MM.1S (cell line): ENCODE data around the gene KLHL11.

ENCODE experiments used
- EZH2phosphoT487 ChIP-seq: fragments of 300-600 bp; sonication (generic); IDR thresholded peaks from 2 replicates; pipeline ENCODE4 v1.6.1; 2018; ENCODE audit warnings: antibody characterized with exemption, low read length
- TF ChIP-seq, protein P1 (sequence below): fragments of 300-600 bp; sonication (generic); IDR thresholded peaks from 2 replicates; pipeline ENCODE4 v1.5.1; 2016; ENCODE audit warnings: antibody characterized with exemption, low read length, mixed read lengths

DNA sequence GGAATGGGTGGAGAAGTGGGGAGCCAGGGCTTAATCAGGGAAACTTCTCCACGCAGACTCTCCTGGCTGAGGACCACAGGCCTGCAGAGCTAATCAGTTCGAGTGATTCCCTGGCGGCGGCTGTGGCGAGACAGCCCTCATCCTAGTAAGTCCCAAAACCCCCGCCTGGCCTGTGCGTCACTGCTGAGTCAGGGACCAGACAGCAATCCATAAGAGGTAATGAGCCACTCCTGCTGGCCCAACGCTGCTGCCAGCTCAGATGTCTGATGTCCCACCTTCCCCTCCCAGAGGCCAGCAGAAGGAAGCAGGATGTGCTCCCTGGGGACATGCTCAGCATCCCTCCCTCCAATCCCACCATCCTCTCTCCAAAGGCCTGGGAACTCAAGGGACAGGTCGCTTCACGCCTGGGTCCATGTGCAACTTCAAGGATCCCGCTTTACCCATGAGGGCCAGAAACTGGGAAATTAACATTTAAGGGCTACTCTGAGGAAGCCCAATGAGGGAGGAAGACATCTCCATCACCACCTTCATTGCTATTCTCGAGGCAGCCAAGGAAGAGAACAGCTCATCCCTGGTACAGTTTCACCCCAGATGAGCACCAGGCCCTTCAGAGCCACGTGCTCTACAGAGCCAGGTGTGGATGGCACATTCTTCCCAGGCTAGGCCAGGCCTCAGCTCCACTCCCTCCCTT lies 45.6 kb upstream of the KLHL11 start:
- TF ChIP-seq, protein P1, sequence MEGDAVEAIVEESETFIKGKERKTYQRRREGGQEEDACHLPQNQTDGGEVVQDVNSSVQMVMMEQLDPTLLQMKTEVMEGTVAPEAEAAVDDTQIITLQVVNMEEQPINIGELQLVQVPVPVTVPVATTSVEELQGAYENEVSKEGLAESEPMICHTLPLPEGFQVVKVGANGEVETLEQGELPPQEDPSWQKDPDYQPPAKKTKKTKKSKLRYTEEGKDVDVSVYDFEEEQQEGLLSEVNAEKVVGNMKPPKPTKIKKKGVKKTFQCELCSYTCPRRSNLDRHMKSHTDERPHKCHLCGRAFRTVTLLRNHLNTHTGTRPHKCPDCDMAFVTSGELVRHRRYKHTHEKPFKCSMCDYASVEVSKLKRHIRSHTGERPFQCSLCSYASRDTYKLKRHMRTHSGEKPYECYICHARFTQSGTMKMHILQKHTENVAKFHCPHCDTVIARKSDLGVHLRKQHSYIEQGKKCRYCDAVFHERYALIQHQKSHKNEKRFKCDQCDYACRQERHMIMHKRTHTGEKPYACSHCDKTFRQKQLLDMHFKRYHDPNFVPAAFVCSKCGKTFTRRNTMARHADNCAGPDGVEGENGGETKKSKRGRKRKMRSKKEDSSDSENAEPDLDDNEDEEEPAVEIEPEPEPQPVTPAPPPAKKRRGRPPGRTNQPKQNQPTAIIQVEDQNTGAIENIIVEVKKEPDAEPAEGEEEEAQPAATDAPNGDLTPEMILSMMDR, result no peak
- no peak for TF ChIP-seq EZH2phosphoT487
